GM21717 (cell line): ENCODE data around the gene MCEMP1.

Source experiments
- ATAC-seq: cut with Tn5 transposase; IDR thresholded peaks from one replicate; pipeline ENCODE4 v1.9.1; 2021; ENCODE audit warnings: mild to moderate bottlenecking, moderate library complexity; ENCODE audit not compliant: unreplicated experiment

MCEMP1 gene

DNA sequence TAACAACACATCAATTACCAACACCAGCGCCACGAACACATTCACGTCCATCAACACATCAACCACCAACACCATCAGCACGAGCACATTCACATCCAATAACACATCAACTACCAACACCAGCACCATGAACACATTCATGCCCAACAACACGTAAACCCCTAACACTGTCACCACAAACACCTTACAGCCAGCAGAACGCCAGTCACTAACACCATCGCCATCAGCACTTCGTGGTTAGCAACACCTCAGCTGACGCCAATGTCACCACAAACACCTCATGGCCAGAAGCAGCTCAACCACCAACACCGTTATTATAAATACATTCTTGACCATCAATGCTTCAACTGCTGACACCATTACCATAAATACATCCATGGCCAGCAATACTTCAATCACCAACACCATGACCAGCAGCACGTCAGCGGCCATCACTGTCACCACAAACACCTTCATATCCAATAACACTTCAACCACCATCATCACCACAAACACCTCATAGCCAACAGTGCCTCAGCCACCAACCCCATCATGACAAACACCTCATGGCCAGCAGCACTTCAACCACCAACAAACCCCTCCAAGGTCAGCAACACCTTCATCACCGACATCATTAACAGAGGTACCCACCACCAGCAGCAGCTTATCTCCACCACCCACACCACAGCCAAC lies 15.7 kb downstream of the MCEMP1 start:
- no peak for ATAC-seq

DNA sequence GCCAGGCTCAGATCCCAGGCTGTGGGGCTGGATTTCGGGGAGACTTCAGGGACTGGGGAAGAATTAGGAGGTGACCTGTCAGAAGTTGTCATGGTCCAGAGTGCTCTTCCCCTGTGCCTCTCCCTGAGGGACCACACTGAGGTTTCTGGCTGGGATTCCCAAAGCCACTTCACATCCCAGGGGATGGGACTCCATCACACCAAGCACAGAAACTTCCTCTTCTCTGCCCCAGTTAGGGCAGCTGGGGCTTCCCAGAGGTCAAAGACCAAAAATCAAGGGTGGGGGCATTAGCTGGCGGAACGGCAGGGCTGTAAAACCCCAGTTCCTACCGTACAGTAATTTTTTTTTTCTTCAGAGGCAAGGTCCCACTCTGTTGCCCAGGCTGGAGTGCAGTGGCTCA lies 17.6 kb downstream of the MCEMP1 start:
- ATAC-seq: no peak

- no peak for ATAC-seq
These were observed 20.9 kb downstream of the MCEMP1 start for GRCh38 chr19:7697721-7698287.

- no peak for ATAC-seq
These were observed 21.7 kb downstream of the MCEMP1 start for GRCh38 chr19:7698583-7698982.

DNA sequence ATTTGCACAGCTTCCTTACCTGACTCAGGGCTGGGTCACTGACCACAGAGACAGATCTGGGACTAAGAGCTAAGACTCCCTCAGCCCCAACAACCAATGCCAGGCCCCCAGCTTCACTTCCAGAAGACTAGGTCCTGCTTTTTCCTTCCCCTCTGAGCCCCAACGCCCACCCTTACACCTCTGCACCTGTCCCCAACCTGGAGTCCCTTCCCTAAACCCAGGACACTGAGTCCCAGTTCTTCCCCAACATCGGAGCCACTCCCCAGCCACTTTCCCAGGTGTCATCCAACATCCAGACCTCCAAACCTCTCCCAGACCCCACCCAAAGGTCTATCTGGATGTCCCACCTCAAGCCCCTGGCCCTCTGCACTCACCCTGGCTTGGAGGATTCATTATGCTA lies 22.1 kb downstream of the MCEMP1 start:
- no peak for ATAC-seq

- ATAC-seq: no peak
These were observed 22.8 kb downstream of the MCEMP1 start for GRCh38 chr19:7699417-7700401.

- ATAC-seq: no peak
These were observed 24.3 kb downstream of the MCEMP1 start for GRCh38 chr19:7701049-7701653.

- peak; percentile 32 for ATAC-seq
These were observed 25.0 kb downstream of the MCEMP1 start, which contains the start of gene FCER2 for GRCh38 chr19:7701654-7702457. TSS of gene FCER2 (minus strand) at chr19:7702131. CDS start at chr19:7699760, 2,371 bp downstream.

- ATAC-seq: no peak
These were observed 26.4 kb downstream of the MCEMP1 start for GRCh38 chr19:7703332-7703731.

GRCh38 chr19:7704280-7705060 lies 27.6 kb downstream of the MCEMP1 start:
- ATAC-seq: no peak

DNA sequence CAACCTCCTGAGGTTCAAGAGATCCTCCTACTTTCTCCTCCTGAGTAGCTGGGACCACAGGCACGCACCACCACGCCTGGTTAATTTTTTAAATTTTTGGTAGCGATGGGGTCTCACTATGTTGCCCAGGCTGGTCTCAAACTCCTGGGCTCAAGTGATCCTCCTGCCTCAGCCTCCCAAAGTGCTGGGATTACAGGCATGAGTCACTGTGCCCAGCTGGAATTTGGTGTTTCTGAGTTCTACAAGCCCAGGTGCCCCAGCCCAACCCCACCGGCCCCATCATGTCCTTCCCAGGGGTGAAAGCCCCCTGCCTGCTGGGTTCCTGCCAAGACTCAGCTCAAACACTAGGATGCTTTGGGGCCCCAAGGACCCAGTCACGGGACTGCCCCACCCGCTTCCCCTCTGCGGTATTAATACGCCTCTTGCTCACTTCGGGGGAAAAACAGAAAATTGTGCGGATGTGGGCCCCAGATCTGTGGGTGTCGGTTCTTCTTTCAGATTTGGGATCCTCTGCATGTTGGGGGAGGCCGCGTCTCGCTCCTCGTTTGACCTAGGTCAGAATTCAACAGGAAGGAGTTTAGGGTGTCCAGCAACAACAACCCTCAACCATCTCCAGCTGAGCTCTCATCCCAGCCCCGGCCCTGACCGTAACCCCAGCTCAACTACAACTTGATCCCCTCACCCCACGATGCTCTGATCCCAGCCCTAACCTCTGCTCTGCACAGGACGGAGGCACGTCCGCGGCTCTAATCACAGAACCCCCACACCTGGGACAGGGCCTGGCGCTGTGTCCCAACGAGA lies 28.7 kb downstream of the MCEMP1 start:
- peak; percentile 37 for ATAC-seq

DNA sequence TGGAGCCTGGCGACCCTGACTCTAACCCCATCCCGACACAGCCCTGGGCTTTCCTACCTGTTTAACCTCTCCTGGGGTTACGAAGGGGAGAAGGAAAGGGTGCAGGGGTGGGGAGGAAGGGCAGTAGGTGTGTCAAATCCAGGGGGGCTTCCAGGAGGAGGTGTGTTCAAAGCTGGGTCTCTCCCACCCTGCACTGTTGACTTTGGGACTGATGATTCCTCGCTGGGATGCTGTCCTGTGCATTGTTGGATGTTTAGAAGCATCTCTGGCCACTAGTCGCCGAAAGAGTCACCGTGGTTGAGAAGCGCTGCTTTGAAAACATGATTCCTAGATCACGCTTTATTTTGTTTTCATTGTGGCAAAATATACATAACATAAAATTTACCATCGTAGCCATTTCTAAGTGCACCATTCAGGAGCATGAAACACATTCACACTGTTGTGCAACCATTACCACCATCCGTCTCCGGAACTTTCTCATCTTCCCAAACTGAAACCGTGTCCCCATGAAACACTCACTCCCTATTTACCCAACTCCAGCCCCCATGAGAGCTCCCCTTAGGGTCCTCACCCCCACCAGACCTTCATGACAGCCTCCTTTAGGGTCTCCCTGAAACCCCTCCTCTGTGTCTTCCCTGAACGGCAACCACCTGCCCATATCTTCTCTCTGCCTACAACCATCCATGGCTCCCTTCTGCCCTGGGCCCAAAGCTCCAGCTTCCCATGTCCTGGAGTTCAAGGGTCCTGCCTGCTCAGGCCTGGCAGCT lies 29.5 kb downstream of the MCEMP1 start:
- no peak for ATAC-seq

DNA sequence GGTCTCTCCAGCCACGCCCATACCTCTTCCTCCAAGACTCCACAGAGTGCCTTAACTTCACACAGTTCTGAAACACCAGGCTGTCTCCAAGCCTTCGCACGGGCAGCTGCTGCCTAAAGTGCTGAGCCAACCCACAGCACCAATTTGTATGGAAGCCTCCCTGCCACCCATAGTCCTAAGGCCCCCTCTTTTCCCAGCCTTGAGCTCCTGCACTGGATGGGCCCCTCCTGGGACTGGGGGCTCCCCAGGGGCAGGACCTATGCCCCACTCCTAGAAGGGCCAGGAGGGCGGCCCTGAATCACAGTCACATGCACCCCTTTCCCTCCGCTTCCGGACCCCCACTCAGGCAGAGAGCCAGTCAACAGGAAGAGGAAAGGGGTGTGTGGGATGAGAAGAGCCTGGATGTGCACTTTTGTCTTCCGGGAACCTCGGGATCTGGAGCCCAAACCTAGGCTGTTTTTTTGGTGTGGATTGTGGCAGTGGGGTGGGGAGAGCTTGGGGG lies 30.1 kb downstream of the MCEMP1 start:
- no peak for ATAC-seq

GRCh38 chr19:7709932-7710460 lies 33.1 kb downstream of the MCEMP1 start:
- no peak for ATAC-seq

- ATAC-seq: no peak
These were observed 33.7 kb downstream of the MCEMP1 start for GRCh38 chr19:7710616-7711015.

DNA sequence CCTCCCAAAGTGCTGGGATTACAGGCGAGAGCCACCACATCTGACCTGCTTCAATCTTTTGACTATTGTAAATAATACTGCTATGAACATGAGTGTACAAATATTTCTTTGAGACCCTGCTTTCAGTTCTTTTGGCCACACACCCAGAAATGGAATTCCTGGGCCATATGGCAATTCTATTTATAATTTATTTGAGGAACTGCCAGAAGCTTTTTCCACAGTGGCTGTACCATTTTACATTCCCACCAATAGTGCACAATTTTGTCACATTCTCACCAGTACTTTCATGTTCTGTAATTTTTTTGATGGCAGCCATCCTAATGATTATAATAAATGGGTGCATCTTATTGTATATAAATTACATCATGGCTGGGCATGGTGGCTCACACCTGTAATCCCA lies 38.8 kb downstream of the MCEMP1 start:
- no peak for ATAC-seq

DNA sequence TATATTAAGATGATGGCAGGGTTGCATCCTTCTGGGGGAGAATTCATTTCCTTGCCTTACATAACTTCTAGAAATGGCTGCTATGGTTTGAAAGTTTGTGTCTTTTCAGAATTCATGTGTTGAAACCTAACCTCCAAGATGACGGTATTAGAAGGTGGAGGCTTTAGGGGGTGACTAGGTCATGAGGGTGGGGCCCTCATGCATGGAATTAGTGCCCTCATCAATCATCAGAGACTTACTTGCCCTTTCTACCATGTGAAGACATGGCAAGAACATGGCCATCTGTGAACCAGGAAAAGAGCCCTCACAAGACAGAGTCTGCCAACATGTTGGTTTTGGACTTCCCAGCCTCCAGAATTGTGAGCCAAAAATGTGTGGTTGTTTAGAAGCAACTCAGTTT lies 39.9 kb downstream of the MCEMP1 start:
- no peak for ATAC-seq

DNA sequence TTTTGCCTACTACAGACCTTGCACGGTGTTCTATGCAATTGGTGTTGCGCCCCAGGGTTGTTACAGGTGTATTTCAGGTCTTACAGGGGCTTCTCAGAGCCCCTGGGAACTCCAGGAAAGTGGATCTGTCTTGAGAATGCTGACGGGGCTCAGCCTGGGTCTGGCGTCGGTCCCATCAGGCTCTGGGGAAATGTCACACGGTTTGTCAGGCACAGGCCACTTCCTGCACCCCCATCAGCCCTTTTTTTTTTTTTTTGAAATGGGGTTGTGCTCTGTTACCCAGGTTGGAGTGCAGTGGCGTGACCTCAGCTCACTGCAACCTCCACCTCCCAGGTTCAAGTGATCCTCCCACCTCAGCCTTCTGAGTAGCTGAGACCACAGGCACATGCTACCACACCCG lies 41.8 kb downstream of the MCEMP1 start:
- ATAC-seq: no peak
